GM12878 (cell line): ENCODE measurements around the gene SHLD1. TPM values are rescaled to one million over a fixed set of nuclear protein-coding genes. Genes with fewer than 3 reads are reported as not detected.
"Not testable (repeated sequence)": the region's sequence is repeated elsewhere in the genome, so short reads cannot be mapped to it uniquely, and the experiment has no call there.

Experiments
- ATAC-seq: fragments of 200-7000 bp; cut with Tn5 transposase; 3 replicates; pipeline ENCODE4 v1.9.1; 2020; ENCODE audit warnings: mild to moderate bottlenecking, moderate library complexity
- BruUV-seq: library from RNA; stranded (reverse); fragments of 400-500 nt; replicated peaks from 2 replicates; lab custom pipeline; 2021; lab: Mats Ljungman, UMichigan
- CTCF ChIA-PET: fragments of 300-600 bp; sonication (Branson Sonifier 250); formaldehyde crosslinking; extraction: SDS; loops from one replicate; lab custom pipeline; 2021; ENCODE audit warnings: inconsistent platforms; lab: Yijun Ruan, JAX
- POLR2A ChIA-PET: fragments of 350-600 bp; formaldehyde crosslinking; extraction: SDS; loops from one replicate; lab custom pipeline; 2021; ENCODE audit warnings: inconsistent platforms; lab: Charles Lee
- RAD21 ChIA-PET: fragments of 300-600 bp; sonication (Branson Sonifier 250); formaldehyde crosslinking; loops from one replicate; lab custom pipeline; 2023; ENCODE audit warnings: antibody characterized with exemption; ENCODE audit not compliant: unreplicated experiment; lab: Charles Lee
- SMC1A ChIA-PET: fragments of 300-600 bp; sonication (Branson Sonifier 250); formaldehyde crosslinking; loops from one replicate; lab custom pipeline; 2023; ENCODE audit not compliant: unreplicated experiment, uncharacterized antibody; lab: Charles Lee
- DNase-seq: peaks from one replicate; pipeline ENCODE4 v3.0.0-alpha.2; 2011; ENCODE audit warnings: low read depth, low spot score
- FAIRE-seq: peaks from 3 replicates; lab custom pipeline; 2011; peaks lifted over from hg19 to GRCh38; lab: Jason Lieb, UNC
- H2AFZ ChIP-seq: 2 replicates; pipeline ENCODE4 v1.6.0; 2011; ENCODE audit warnings: low read depth, low read length, control low read depth; ENCODE audit not compliant: control insufficient read depth
- H3K27ac ChIP-seq: 2 replicates; pipeline ENCODE4 v1.5.1; 2011; ENCODE audit warnings: control low read depth; ENCODE audit not compliant: control insufficient read depth, insufficient read depth
- H3K27me3 ChIP-seq, 2 experiments: replicated peaks in 1 of 2; 2 replicates each; pipeline versions ENCODE4 v1.6.0 to v1.6.1; 2011; ENCODE audit warnings: low read length in 1 of 2; ENCODE audit not compliant: control insufficient read depth in 2 of 2, insufficient read depth in 2 of 2
- H3K36me3 ChIP-seq, 2 experiments: 2 replicates each; pipeline ENCODE4 v1.5.1; 2011; ENCODE audit warnings: low read length in 1 of 2; ENCODE audit not compliant: control insufficient read depth in 2 of 2, insufficient read depth in 2 of 2
- H3K4me1 ChIP-seq: 2 replicates; pipeline ENCODE4 v1.6.1; 2011; ENCODE audit warnings: mild to moderate bottlenecking, low read length, moderate library complexity, mixed read lengths; ENCODE audit not compliant: control insufficient read depth, insufficient read depth
- H3K4me2 ChIP-seq: 2 replicates; pipeline ENCODE4 v1.6.0; 2011; ENCODE audit warnings: control low read depth; ENCODE audit not compliant: control insufficient read depth, insufficient read depth
- H3K4me3 ChIP-seq: fragments of 200-600 bp; sonication (generic); 2 replicates; pipeline ENCODE4 v1.5.1; 2016
- H3K79me2 ChIP-seq: 2 replicates; pipeline ENCODE4 v1.6.0; 2011; ENCODE audit warnings: low read length; ENCODE audit not compliant: control insufficient read depth, insufficient read depth
- H3K9ac ChIP-seq: 2 replicates; pipeline ENCODE4 v1.8.0; 2011; ENCODE audit warnings: low read length, control low read depth, mixed read lengths; ENCODE audit not compliant: control insufficient read depth, insufficient read depth
- H3K9me3 ChIP-seq: replicated peaks from 3 replicates; pipeline ENCODE4 v1.5.1; 2011; ENCODE audit warnings: mild to moderate bottlenecking, low read length; ENCODE audit not compliant: control insufficient read depth, insufficient read depth
- H4K20me1 ChIP-seq: 2 replicates; pipeline ENCODE4 v1.6.0; 2011; ENCODE audit not compliant: control insufficient read depth, insufficient read depth
- BCL11A ChIP-seq: IDR thresholded peaks from 2 replicates; pipeline ENCODE4 v1.6.1; 2011; ENCODE audit warnings: low read depth, low read length
- NFIC ChIP-seq: IDR thresholded peaks from 2 replicates; pipeline ENCODE4 v1.6.1; 2012; ENCODE audit warnings: low read depth, mild to moderate bottlenecking, inconsistent platforms, low read length, moderate library complexity
- RB1 ChIP-seq: fragments of 450-650 bp; formaldehyde crosslinking; IDR thresholded peaks from 2 replicates; pipeline ENCODE4 v1.6.1; 2017; ENCODE audit warnings: mild to moderate bottlenecking, borderline replicate concordance
- WGBS: methylation state at CpG from one replicate; pipeline ENCODE4 v1.1.6; 2016; ENCODE audit warnings: low lambda C conversion rate; ENCODE audit not compliant: insufficient replicate concordance, insufficient coverage; ENCODE audit errors: missing lambda C conversion rate; 5-methylcytosine and 5-hydroxymethylcytosine counted together
- in situ Hi-C: fragments of 300-500 bp; cut with MboI; formaldehyde crosslinking; loops from 9 replicates; pipeline ENCODE4 v1.14.3; 2018; ENCODE audit warnings: mixed read lengths
- intact Hi-C: fragments of 100-400 bp; cut with micrococcal nuclease; formaldehyde crosslinking; loops from one replicate; pipeline ENCODE4 v1.14.2; 2022; ENCODE audit not compliant: unreplicated experiment
- polyA plus RNA-seq, 11 experiments: library from polyadenylated mRNA; depleted of rRNA in 4 of 11; unstranded in 6 of 11; stranded (reverse) in 5 of 11; fragments of >200 nt; fragmentation: Nextera tagmentation in 4 of 11; fragmentation: Illumina TruSeq in 1 of 11; extraction: Ambion mirVana in 4 of 11; extraction: Trizol in 1 of 11; gene quantifications; 1 replicate in 1 of 11; 2 replicates in 10 of 11; pipeline versions ENCODE4 v1.2.1 to v1.2.3, GENCODE V29; 2011 to 2016; ENCODE audit warnings: inconsistent platforms in 2 of 11, missing spikeins in 2 of 11, low read depth in 1 of 11
- total RNA-seq, 4 experiments: library from RNA; depleted of rRNA in 3 of 4; stranded (reverse); fragments of >200 nt in 3 of 4; fragmentation: Illumina TruSeq in 1 of 4; extraction: Trizol in 1 of 4; gene quantifications; 2 replicates each; pipeline versions ENCODE4 v1.2.1 to v1.2.3, GENCODE V29; 2013 to 2021

The SHLD1 gene
- total and polyA plus RNA-seq, 10 of the 15 experiments (the other 5 are each of a cell fraction or from before 2014, with no cell fraction given) = 10.8 to 70.9 (median 25.4) TPM

GRCh38 chr20:5737966-5738365 lies 12.2 kb upstream of the SHLD1 start:
- Histone ChIP-seq H4K20me1 (no peaks in the 10 kb centered on the region), H3K4me1 (no peaks in the 10 kb centered on the region), H3K27me3 (no peaks in the 10 kb centered on the region), H3K9me3 (no peaks in the 10 kb centered on the region), H3K4me2 (no peak overlapping the region), H3K79me2 (no peaks in the 10 kb centered on the region), H3K9ac (no peak overlapping the region), H3K36me3 (no peaks in the 10 kb centered on the region), H3K27ac (no peak overlapping the region), H3K4me3 (no peak overlapping the region), H2AFZ (no peak overlapping the region)
- POLR2A ChIA-PET = interaction anchor here (0.7 to 0.8 kb wide), 2 partner anchors 11 to 181 kb away, joined by 3 read pairs; no protein-coding TSS in a partner anchor
- RAD21 ChIA-PET = interaction anchor here (0.5 to 1.6 kb wide), 6 partner anchors 13 to 133 kb away, joined by 3 to 6 read pairs (median 4); partner anchors contain the start of gene SHLD1
- no TSS peak for BruUV-seq
- ATAC-seq (0 out of 3 replicates have a peak, but pooled peaks have one; percentile 17), FAIRE-seq (no peak), DNase-seq (no peak)
- in situ Hi-C loops (no loop called here), intact Hi-C loops (no loop called here)
- SMC1A ChIA-PET = interaction anchor here (0.5 to 1.4 kb wide), 8 partner anchors 13 to 92 kb away, joined by 3 to 6 read pairs (median 4); no protein-coding TSS in a partner anchor
- CTCF ChIA-PET = interaction anchor here (0.7 to 1.5 kb wide), 3 partner anchors 10 to 238 kb away, joined by 3 read pairs; no protein-coding TSS in a partner anchor
- 94% methylated on average over 3 of the region's 3 CpGs for WGBS
- TF ChIP-seq BCL11A (no peak), RB1 (no peak), NFIC (no peak)

GRCh38 chr20:5740643-5741042 lies 9.6 kb upstream of the SHLD1 start:
- H3K27me3 ChIP-seq, H3K9ac ChIP-seq, FAIRE-seq, H3K36me3 ChIP-seq, H3K4me1 ChIP-seq, H4K20me1 ChIP-seq, intact Hi-C loops, ATAC-seq, H3K27ac ChIP-seq, BruUV-seq, DNase-seq, H3K4me3 ChIP-seq, H3K79me2 ChIP-seq, H2AFZ ChIP-seq, H3K9me3 ChIP-seq, in situ Hi-C loops, H3K4me2 ChIP-seq: not testable (repeated sequence)
- WGBS = 58% methylated on average over 5 of the region's 5 CpGs
- CTCF ChIA-PET = interaction anchor here (0.8 to 1.3 kb wide), 2 partner anchors 23 to 47 kb away, joined by 3 read pairs; no protein-coding TSS in a partner anchor
- RAD21 ChIA-PET = interaction anchor here (1.0 kb wide), 1 partner anchor 183 kb away, joined by 3 read pairs; no protein-coding TSS in a partner anchor
- SMC1A ChIA-PET = interaction anchor here (0.8 to 1.7 kb wide), 3 partner anchors 10 to 210 kb away, joined by 3 to 8 read pairs (median 3); no protein-coding TSS in a partner anchor
- POLR2A ChIA-PET = interaction anchor here (0.7 to 0.8 kb wide), 2 partner anchors 95 to 181 kb away, joined by 4 to 6 read pairs; no protein-coding TSS in a partner anchor
